Tibial nerve (tissue), 4 donors: Measurements from ENCODE around the gene ASPM. TPM values are rescaled to one million over a fixed set of nuclear protein-coding genes. Genes with fewer than 3 reads are reported as not detected.

Source experiments
- DNase-seq, 2 donors: peaks; one replicate each; pipeline ENCODE4 v3.0.0-alpha.2; 2019; ENCODE audit warnings: low spot score in 2 of 2
- H3K27ac ChIP-seq, 4 donors: fragments of 200-600 bp; sonication (generic) in 3 of 4; one replicate each; pipeline ENCODE4 v1.5.1; 2017 to 2019; ENCODE audit warnings: mild to moderate bottlenecking in 1 of 4
- H3K27me3 ChIP-seq, 2 donors: fragments of 200-600 bp; sonication (generic) in 1 of 2; one replicate each; pipeline versions ENCODE4 v1.5.1 to v1.6.0; 2017 to 2019
- H3K36me3 ChIP-seq, 3 donors: fragments of 200-600 bp; sonication (generic); one replicate each; pipeline ENCODE4 v1.5.1; 2018 to 2019
- H3K4me1 ChIP-seq, 4 donors: fragments of 200-600 bp; sonication (generic) in 3 of 4; one replicate each; pipeline ENCODE4 v1.5.1; 2017 to 2019
- H3K4me3 ChIP-seq, 4 donors: fragments of 200-600 bp; sonication (generic) in 3 of 4; one replicate each; pipeline ENCODE4 v1.5.1; 2017 to 2019; ENCODE audit warnings: mild to moderate bottlenecking in 1 of 4, moderate library complexity in 1 of 4
- H3K9me3 ChIP-seq, 4 donors: fragments of 200-600 bp; sonication (generic) in 3 of 4; one replicate each; pipeline ENCODE4 v1.5.1; 2017 to 2019
- EP300 ChIP-seq, 2 donors: sonication (generic); formaldehyde crosslinking; IDR thresholded peaks; one replicate each; pipeline ENCODE4 v1.6.1; 2017; ENCODE audit warnings: antibody characterized with exemption in 2 of 2, mild to moderate bottlenecking in 1 of 2
- POLR2A ChIP-seq, 2 donors: fragments of 450-650 bp; IDR thresholded peaks; one replicate each; pipeline ENCODE4 v1.6.1; 2017; ENCODE audit warnings: antibody characterized with exemption in 2 of 2, mild to moderate bottlenecking in 2 of 2, moderate library complexity in 2 of 2
- WGBS, 2 donors: methylation state at CpG; one replicate each; pipeline ENCODE4 v1.1.5; 2018; 5-methylcytosine and 5-hydroxymethylcytosine counted together
- total RNA-seq, 4 donors: library from RNA; depleted of rRNA; stranded (reverse); fragments of >200 nt; gene quantifications; one replicate each; pipeline ENCODE4 v1.1.0, GENCODE V29; 2016
- TF ChIP-seq, protein P1 (sequence below), 5 experiments: fragments of 200-600 bp in 3 of 5; fragments of 450-650 bp in 2 of 5; sonication (generic) in 3 of 5; IDR thresholded peaks; one replicate each; pipeline ENCODE4 v1.5.1; 2016 to 2019; ENCODE audit warnings: antibody characterized with exemption in 5 of 5, mild to moderate bottlenecking in 3 of 5, moderate library complexity in 2 of 5

ASPM gene
- total RNA-seq, 4 donors from 2014 or later: 0.22 to 0.60 (median 0.59) TPM; not detected in 1

DNA sequence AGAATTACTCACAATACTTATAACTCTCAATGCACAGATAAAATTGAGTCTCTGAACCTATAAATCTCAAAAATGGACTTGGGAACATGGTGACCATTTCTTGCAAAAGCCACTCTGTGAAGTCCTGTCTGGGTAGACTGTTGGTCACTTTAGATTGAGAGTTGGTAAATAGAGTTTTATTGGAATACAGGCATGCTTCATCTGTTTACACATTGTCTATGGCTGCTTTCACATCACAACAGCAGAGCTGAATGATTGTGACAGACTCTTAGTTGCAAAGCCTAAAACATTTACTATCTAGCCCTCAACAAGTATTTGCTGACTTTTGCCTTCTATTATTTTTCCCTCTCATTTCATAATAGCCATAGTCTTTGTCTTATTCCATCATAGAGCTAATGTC, 24.1 kb upstream of the ASPM start:
- Histone ChIP-seq H3K4me3 (no peak overlapping the region), H3K4me1 (no peaks in the 10 kb centered on the region), H3K27me3 (no peaks in the 10 kb centered on the region), H3K9me3 (no peaks in the 10 kb centered on the region), H3K27ac (no peak overlapping the region), H3K36me3 (peaks cover 0 to 53% (median 7%) of the 10 kb centered on the region in 3 donors)
- no peak for DNase-seq
- TF ChIP-seq, protein P1, sequence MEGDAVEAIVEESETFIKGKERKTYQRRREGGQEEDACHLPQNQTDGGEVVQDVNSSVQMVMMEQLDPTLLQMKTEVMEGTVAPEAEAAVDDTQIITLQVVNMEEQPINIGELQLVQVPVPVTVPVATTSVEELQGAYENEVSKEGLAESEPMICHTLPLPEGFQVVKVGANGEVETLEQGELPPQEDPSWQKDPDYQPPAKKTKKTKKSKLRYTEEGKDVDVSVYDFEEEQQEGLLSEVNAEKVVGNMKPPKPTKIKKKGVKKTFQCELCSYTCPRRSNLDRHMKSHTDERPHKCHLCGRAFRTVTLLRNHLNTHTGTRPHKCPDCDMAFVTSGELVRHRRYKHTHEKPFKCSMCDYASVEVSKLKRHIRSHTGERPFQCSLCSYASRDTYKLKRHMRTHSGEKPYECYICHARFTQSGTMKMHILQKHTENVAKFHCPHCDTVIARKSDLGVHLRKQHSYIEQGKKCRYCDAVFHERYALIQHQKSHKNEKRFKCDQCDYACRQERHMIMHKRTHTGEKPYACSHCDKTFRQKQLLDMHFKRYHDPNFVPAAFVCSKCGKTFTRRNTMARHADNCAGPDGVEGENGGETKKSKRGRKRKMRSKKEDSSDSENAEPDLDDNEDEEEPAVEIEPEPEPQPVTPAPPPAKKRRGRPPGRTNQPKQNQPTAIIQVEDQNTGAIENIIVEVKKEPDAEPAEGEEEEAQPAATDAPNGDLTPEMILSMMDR (IDR thresholded peaks at IDR 0.05): no peak
- TF ChIP-seq POLR2A (IDR thresholded peaks at IDR 0.05): no peak
- TF ChIP-seq EP300 (IDR thresholded peaks at IDR 0.05): no peak

DNA sequence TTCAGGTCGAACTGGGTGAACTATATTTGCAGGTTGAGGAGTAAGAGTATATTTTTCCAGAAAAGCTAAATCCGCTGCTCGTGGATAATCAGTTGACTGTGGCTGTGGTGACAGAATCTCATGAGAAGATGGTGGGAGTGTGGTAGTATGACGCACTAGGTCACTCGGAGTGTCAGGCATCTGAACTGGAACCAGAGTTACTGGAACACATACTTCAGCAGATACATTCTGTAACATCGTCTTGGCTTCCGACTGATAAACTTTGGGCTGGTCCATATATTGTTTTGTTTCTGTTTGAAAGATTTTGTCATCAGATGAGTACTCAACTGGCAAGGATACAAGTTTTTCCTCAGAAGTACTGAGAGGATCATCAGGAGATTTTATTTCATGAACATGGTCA, 13.0 kb upstream of the ASPM start:
- Histone ChIP-seq H3K27ac (no peak overlapping the region), H3K4me1 (peaks cover 0 to 3% (median 0%) of the 10 kb centered on the region in 4 donors), H3K4me3 (no peak overlapping the region), H3K27me3 (no peaks in the 10 kb centered on the region), H3K9me3 (no peaks in the 10 kb centered on the region), H3K36me3 (peaks cover 0 to 26% (median 0%) of the 10 kb centered on the region in 3 donors)
- TF ChIP-seq EP300 (IDR thresholded peaks at IDR 0.05): no peak
- TF ChIP-seq POLR2A (IDR thresholded peaks at IDR 0.05): no peak
- TF ChIP-seq, protein P1 (IDR thresholded peaks at IDR 0.05): no peak
- 94 to 97% methylated on average over 7 of the region's 7 CpGs for WGBS, 2 donors
- DNase-seq: no peak

DNA sequence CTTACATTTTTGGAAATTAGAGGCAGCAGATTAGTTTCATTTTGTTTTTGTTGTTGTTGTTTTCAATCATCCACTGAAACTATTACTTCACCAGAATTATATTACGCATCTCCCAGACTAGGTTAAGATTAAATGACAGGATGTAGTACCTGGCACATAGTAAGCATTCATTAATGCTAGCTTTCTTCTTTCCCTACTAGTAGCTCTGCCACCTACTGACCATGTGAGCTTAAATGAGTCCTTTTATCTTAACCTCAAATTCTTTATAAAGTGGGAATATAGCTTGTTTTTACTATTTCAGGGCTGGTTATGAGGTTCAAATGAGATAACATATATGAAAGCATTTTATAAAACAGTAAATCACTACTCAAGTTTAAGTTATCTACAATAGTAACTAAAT, 10.2 kb upstream of the ASPM start:
- H3K9me3 ChIP-seq: no peaks in the 10 kb centered on the region
- no peaks in the 10 kb centered on the region for H3K27me3 ChIP-seq
- WGBS, 2 donors: 77 to 82% methylated on average over 1 of the region's 1 CpG
- H3K4me1 ChIP-seq: peaks cover 0 to 3% (median 0%) of the 10 kb centered on the region in 4 donors
- no peak for TF ChIP-seq POLR2A (IDR thresholded peaks at IDR 0.05)
- TF ChIP-seq, protein P1 (IDR thresholded peaks at IDR 0.05): no peak
- no peak for TF ChIP-seq EP300 (IDR thresholded peaks at IDR 0.05)
- no peak overlapping the region for H3K4me3 ChIP-seq
- peaks cover 0 to 18% (median 0%) of the 10 kb centered on the region in 3 donors for H3K36me3 ChIP-seq
- no peak for DNase-seq
- no peak overlapping the region for H3K27ac ChIP-seq

DNA sequence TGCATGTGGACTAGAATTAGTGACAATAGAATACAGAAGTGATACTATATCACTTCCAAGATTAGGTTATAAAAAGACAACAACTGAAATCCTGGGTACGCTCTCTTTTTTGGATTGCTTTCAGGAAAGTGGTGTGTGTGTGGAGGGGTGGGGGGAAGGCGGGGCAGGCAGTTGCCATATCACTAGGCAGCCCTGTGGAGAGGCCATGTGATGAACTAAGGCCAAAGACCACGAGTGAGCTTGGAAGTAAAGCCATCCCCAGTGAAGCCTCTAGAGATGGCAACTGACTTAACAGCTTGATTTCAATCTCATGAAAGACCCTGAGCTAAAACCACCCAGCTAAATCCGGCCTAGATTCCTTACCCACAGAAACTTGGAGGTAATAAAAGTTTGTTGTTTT, 6.2 kb upstream of the ASPM start:
- WGBS, 2 donors: 80 to 84% methylated on average over 4 of the region's 4 CpGs

DNA sequence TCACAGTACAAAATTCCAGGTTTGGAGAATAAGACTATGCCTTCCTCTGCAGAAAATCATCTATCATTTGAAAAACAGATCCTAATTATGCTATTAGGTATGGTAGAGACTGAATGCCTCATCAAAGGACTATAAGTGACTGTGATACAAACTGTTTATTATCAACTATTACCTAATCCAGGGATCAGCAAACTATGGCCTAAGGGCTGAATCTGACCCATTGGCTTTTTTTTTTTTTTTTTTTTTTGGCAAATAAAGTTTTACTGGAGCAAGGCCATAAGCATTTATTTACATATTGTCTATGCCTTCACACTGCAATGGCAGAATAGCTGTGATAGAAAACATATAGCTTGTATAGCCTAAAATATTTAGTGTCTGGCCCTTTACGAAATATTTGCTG, 4.7 kb upstream of the ASPM start:
- H3K36me3 ChIP-seq: no peaks in the 10 kb centered on the region
- H3K27ac ChIP-seq: no peak overlapping the region
- no peak overlapping the region for H3K4me3 ChIP-seq
- H3K4me1 ChIP-seq: peaks cover 0 to 12% (median 0%) of the 10 kb centered on the region in 4 donors
- H3K27me3 ChIP-seq: no peaks in the 10 kb centered on the region
- no peaks in the 10 kb centered on the region for H3K9me3 ChIP-seq
- no peak for DNase-seq
- WGBS, 2 donors: 84 to 100% methylated on average over 1 of the region's 1 CpG
- TF ChIP-seq POLR2A (IDR thresholded peaks at IDR 0.05): no peak
- TF ChIP-seq, protein P1 (IDR thresholded peaks at IDR 0.05): no peak
- no peak for TF ChIP-seq EP300 (IDR thresholded peaks at IDR 0.05)

More for the DNA sequence above, 6.2 kb upstream of the ASPM start:
- H3K9me3 ChIP-seq: no peaks in the 10 kb centered on the region
- no peak overlapping the region for H3K27ac ChIP-seq
- TF ChIP-seq POLR2A (IDR thresholded peaks at IDR 0.05) (no peak), EP300 (IDR thresholded peaks at IDR 0.05) (no peak)
- TF ChIP-seq, protein P1 (IDR thresholded peaks at IDR 0.05): no peak
- peaks cover 0 to 5% (median 1%) of the 10 kb centered on the region in 4 donors for H3K4me1 ChIP-seq
- no peaks in the 10 kb centered on the region for H3K36me3 ChIP-seq
- H3K4me3 ChIP-seq: no peak overlapping the region
- no peaks in the 10 kb centered on the region for H3K27me3 ChIP-seq
- DNase-seq: no peak
